GM12892 (cell line): ENCODE data around the gene ALKBH4. TPM values are rescaled to one million over a fixed set of nuclear protein-coding genes. Genes with fewer than 3 reads are reported as not detected.
A peak's percentile ranks its signal among the peaks of the same experiment; 100 is the strongest.
"Not testable (repeated sequence)": the region's sequence is repeated elsewhere in the genome, so short reads cannot be mapped to it uniquely, and the experiment has no call there.

Experiments
- DNase-seq: peaks from one replicate; pipeline ENCODE4 v3.0.0; 2011; ENCODE audit not compliant: insufficient read length
- FAIRE-seq: peaks from 2 replicates; lab custom pipeline; 2011; peaks lifted over from hg19 to GRCh38; lab: Jason Lieb, UNC
- POLR2A ChIP-seq: IDR thresholded peaks from 2 replicates; pipeline ENCODE4 v1.6.1; 2011; ENCODE audit warnings: low read depth, low read length, control low read depth
- POLR2AphosphoS5 ChIP-seq: IDR thresholded peaks from 2 replicates; pipeline ENCODE4 v1.6.1; 2011; ENCODE audit warnings: low read depth, low read length, control low read depth
- TAF1 ChIP-seq: IDR thresholded peaks from 2 replicates; pipeline ENCODE4 v1.6.1; 2011; ENCODE audit warnings: low read depth, mild to moderate bottlenecking, control low read depth, low read length, borderline replicate concordance
- polyA plus RNA-seq: library from polyadenylated mRNA; unstranded; fragments of >200 nt; gene quantifications from one replicate; pipeline ENCODE4 v1.2.1, GENCODE V29; 2012; ENCODE audit warnings: missing spikeins, inconsistent platforms; ENCODE audit not compliant: missing spikeins

Gene ALKBH4, protein sequence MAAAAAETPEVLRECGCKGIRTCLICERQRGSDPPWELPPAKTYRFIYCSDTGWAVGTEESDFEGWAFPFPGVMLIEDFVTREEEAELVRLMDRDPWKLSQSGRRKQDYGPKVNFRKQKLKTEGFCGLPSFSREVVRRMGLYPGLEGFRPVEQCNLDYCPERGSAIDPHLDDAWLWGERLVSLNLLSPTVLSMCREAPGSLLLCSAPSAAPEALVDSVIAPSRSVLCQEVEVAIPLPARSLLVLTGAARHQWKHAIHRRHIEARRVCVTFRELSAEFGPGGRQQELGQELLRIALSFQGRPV
- 3.7 TPM for polyA plus RNA-seq

DNA sequence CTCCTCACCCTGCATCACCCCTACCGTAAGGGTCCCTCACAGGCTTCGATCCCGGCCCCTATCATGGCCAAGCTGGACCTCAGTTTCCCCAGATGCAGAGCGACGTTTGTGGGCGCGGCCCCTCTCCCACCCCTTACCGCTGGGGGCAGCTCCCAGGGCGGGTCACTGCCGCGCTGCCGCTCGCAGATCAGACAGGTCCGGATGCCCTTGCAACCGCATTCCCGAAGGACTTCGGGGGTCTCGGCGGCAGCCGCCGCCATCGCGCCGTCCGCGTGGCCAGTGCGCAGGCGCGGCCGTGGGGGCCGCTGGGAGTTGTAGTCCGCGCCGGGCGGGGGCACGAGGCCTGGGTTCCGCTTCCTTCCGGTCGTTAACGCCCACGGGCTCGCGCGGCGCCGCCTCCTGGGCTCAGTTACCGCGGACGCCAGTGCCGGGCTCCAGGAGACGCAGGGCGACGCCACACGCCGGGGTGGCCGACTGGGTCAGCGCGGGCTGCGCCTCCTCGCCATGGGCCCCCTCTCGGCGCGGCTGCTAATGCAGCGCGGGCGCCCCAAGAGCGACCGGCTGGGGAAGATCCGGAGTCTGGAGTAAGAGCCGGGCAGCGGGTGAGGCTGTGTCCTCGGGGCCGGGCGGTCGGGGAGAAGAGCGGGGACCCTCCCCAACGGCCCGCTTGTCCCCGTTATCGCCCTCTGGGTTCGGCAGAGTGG, at the start of gene ALKBH4, which contains the start of gene LRWD1:
TSS of gene ALKBH4 (minus strand) at position 287 of the 704 bp plus-strand sequence. CDS start at position 260, 27 bp downstream.
TSS of gene LRWD1 (plus strand) at position 408 of the 704 bp plus-strand sequence. CDS start at position 505, 97 bp downstream.
- TF ChIP-seq TAF1, result peak; percentile 67; the same call in 1 of the 2 replicates
- peak; percentile 90 for TF ChIP-seq POLR2A
- peak; percentile 75 for TF ChIP-seq POLR2AphosphoS5
- FAIRE-seq (peak; percentile 99), DNase-seq (peak; percentile 100)

DNA sequence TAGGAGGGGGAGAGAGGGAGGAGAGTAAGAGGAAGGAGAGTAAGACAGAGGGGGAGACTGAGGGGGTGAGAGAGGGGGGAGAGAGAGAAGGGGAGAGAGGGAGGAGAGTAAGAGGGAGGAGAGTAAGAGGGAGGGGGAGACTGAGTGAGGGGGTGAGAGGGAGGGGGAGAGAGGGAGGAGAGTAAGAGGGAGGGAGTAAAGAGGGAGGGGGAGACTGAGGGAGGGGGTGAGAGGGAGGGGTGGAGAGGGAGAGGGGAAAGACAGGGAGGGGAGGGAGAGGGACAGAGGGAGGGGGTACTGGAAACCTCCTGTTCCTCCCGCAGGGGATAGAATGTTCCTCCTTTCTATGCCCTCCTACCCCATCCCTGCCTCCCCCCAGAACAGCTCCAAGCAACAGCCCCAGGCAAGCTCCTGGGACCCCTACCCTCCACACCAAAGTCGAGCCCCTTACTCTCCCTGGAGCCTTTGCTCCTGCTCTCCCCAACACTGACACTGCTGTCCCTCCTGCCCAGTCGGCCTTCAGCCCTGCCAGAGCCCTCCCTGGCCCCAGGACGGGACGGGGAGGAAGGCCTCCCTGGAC, 48.1 kb upstream of the ALKBH4 start:
- peak; percentile 13 for DNase-seq
- FAIRE-seq, result not testable (repeated sequence)

DNA sequence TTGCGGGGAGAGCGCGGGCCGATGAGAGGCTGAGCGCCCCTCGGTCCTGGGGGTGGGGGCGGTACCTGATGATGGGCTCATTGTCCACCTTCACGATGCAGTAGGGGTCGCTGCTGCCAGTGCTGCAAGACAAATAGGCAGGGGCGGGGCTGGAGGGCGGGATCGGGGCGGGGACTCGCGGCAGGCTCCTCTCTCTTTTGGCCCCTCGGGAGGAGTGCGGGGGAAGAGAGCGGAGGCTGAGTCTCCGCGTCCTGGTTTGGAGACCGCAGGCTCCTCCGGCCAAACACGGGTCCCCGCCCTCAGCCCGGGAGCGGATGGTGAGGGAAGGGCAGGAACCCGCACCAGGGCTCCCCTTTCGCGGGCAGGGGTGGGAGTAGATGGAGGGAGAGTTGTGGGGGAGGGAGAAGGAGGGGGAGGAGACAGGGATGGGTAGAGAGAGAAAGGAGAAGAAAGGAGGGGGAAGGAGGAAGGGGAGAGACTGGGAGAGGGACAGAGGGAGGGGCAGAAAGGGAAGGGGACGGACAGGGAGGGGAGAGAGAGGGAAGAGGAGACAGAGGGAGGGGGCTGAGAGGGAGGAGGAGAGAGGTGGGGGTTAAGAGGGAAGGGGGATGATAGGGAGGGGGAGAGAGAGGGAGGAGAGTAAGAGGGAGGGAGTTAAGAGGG, 47.3 kb upstream of the ALKBH4 start:
- peak; percentile 87 for FAIRE-seq
- DNase-seq, result not testable (repeated sequence)

DNA sequence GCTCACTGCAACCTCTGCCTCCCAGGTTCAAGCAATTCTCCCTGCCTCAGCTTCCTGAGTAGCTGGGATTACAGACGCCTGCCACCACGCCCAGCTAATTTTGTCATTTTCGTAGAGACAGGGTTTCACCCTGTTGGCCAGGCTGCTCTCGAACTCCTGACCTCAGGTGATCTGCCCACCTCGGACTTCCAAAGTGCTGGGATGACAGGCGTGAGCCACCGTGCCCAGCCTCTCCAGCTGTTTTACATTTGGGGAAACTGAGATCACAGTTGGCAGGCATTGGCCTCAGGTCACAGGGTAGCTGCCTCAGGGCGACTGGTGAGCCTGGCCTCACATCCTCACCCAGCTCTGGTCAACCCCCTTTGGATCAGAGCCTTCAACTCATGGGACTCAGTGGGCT, 45.9 kb upstream of the ALKBH4 start:
- FAIRE-seq, DNase-seq: not testable (repeated sequence)

DNA sequence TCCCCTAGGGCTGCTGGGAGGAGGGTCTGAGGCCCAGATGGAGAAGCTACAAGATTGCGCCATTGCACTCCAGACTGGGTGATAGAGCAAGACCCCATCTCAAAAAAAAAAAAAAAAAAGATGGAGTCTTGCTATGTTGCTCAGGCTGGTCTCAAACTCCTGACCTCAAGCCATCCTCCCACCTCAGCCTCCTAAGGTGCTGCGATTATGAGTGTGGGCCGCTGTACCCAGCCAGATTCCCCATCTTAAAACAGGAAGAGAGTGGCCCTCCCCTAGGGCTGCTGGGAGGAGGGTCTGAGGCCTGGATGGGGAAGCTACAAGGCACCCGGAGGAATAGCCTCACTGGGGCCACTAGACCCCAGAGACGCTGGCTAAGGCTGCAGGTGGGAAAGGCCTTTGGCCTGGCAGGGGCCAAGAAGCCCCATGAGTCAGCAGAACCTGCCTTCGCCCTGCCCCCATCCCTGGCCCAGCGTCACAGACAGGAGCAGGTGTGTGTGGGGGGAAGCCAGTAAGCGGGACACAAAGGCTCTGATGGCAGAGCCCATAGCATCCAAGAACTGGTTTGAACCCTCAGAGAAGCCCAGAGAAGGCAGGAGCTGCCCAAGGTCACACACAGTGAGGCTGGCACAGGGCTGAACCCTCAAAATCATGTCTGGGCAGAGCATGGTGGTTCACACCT, 42.9 kb upstream of the ALKBH4 start:
- DNase-seq, FAIRE-seq: not testable (repeated sequence)

DNA sequence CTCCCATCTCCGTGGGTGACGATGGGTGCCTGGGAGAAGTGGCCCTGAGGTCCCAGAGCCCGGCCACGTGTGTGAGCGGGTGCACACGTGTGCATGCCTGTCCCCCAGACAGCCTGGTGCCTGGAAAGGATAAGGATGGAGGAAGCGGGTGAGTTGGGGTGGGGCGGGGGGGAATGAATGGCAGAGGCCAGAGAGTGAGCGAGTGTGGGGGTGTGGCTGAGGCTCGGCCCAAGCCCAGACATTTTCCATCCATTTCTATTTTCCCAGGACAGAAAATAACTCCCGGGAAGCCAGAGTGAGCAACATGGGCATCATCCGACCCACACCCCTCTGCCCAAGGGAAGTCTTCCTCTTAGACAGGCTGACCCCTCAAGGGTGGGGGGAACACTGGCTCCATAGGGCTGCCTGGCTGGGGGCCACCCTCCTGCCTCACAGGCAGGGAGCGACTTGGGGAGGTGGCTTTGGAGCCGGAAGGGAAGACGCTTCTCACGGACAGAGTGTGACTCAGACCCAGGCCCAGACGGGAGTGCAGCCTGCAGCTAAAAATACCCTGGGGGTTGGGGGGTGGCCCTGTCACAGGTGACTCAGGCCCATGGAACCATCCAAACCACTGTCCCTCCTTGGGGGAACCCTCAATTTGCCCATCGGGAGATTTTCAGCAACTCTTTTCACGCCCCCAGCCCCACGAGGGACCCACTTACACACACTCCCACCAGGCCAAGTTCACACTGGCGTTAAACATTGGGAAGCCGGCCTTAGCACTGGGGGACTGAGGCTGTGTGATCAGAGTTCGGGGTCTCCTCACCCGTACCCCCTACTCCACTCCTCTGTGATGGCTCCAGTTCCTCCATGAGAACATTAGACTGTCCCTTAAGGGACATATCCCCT, 40.9 kb upstream of the ALKBH4 start:
- not testable (repeated sequence) for FAIRE-seq

DNA sequence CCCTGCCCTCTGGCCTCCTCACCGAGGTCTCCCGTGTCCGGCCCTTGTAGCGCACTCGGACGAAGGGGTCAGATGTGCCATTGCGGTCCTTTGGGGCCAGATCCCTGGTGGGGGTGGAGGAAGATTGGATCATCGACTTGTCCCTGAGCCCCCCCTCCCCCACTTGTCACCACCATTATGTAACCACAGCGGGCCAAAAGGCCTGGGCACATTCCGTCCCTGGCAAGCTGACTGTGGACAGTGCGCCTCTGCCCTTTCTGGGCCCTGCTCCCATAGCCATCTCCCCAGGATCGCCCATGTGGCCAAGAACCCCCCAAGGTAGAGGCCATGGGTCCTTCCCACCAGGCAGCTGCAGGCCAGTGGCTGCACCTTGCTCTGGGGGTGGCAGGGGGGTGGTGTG, 38.5 kb upstream of the ALKBH4 start:
- DNase-seq, FAIRE-seq: not testable (repeated sequence)

More for the DNA sequence above, 40.9 kb upstream of the ALKBH4 start:
- not testable (repeated sequence) for DNase-seq

DNA sequence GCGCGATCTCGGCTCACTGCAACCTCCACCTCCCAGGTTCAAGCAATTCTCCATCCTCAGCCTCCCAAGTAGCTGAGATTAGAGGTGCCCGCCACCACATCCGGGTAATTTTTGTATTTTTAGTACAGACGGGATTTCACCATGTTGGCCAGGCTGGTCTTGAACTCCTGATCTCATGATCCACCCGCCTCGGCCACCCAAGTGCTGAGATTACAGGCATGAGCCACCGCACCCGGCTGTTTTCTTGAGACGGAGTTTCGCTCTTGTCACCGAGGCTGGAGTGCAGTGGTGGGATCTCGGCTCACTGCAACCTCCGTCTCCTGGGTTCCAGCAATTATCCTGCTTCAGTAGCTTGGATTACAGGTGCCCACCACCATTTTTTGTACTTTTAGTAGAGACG, 33.7 kb upstream of the ALKBH4 start:
- FAIRE-seq, DNase-seq: not testable (repeated sequence)

DNA sequence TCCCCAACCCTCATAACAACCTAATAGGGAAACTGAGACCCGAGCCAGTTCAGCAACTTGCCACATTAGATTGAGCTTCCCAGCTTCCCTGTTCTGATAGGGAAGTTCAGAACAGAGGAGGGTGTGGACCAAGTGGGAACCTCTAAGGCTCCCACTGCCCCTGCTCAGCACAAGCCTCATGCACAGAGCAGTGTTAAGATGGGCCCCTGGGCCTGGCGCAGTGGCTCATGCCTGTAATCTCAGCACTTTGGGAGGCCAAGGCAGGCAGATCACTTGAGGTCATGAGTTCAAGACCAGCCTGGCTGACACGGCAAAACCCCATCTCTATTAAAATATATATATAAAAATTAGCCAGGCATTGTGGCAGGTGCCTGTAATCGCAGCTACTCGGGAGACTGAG, 32.6 kb upstream of the ALKBH4 start:
- FAIRE-seq, DNase-seq: not testable (repeated sequence)

DNA sequence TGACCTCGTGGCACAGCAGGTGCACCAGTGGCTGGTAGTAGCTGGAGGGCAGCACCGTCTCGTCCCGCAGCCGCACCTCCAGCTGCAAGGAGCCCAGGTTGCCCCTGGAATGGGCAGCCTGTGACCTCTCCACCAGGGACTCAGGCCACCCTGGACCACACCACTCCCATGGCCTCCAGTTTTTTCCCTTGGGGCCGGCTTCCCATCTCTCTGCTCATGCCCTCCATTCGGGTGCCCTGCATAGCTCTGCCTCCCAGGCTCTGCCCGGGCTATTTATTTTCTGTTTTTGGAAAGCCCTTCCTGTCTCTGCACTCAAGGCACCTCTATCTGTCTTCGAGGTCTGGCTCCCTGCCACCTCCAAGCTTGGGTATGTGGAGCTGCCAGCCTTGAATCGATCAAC, 32.2 kb upstream of the ALKBH4 start:
- DNase-seq, FAIRE-seq: not testable (repeated sequence)

DNA sequence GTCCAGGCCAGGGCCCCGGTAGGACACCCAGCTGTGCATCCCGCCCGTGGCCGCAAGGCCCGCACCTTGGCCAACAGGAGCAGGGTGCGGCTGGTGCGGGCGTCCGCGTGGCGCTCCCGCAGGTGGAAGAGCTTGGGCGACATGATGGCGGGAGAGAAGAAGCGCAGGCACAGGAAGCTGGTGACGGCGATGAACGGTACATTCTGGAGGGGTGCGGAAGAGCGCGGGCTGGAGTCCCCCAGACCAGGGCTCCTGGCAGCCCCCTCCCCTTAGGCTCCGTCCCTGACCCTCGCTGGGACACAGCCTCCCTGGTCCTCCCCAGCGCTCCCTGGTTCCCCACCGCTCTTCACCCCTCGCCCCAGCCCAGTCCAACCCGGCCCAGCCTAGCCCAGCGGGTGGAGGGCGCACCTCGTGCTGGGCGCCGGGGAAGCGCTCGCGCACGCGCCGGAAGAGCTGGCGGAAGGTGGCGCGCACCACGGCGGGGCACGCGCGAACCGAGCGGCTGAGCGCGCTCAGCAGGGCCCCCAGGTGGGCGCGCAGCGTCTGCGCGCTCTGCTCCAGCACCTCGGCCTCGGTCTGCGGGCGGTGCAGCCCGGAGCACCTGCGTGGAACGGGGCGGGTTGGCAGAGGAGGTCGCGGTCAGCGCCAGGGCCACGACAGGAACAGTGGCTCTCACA, 29.9 kb upstream of the ALKBH4 start:
- DNase-seq, FAIRE-seq: not testable (repeated sequence)

DNA sequence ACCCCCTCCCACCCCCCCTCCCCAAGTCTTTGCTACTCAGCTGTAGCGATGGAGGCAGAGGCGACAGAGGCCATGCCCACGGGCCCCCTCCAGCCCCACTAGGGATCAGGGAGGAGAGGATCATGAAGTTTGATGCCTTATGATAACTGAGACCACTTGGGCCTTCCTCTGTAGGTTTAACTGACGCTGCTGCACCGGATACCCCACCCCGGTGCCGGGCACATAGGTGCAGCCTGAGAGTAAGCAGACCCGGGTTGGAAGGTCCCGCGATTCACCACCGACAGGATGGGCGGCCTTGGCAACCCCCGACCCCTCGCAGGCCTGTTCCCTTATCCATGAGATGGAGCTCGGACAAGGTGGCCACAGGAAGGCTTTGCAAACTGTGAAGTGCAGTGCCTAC, 29.4 kb upstream of the ALKBH4 start:
- DNase-seq, FAIRE-seq: not testable (repeated sequence)

DNA sequence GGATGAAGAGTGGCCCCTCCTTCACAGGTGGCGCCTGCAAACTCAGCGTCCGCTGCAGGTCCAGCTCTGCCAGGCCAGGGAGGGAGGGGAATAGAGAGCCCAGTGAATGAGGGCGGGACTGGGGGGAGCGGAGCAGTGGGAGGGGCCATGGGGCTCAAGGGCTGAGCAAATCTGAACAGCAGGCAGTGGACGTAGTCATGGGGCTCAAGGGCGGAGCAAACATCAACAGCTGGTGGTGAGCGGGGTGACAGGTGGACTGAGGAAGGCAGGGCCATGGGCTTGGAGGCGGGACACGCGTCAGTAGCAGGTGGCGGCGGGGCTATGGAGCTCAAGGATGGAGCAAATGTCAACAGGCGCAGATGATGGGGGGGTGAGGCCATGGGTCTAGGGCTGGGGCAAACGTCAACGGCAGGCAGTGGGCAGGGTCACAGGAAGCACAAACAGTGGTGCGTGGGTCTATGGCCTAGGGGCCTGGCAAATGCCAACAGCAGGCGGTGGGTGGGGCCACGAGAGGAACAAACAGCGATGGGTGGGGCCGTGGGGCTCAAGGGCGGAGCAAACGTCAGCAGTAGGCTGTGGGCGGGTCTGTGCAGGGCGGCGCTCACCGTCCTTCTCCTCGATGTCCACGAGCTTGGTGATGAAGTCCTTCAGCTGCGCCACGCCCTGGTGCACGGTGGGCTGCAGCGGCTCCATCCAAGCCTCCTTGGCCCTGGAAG, 28.7 kb upstream of the ALKBH4 start:
- not testable (repeated sequence) for FAIRE-seq, DNase-seq

DNA sequence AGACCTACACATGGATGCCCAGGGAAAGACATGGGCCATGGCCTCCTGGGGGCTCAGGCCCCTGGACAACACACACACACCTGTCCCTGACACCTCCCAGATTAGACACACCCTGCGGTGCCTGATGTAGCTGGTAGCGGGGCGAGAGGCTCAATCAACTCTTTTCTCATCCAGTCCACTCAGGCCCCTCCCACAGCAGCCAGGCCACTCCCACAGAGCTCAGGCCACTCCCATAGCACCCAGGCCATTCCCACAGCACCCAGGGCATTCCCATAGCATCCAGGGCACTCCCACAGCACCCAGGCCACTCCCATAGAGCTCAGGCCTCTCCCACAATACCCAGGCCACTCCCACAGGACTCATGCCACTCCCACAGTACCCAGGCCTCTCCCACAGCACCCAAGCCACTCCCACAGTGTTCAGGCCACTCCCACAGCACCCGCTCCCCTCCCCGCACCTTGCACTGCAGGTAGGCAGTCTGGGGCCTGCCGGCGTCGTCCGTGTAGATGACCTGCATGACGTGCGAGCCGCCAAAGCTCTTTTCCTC, 25.9 kb upstream of the ALKBH4 start:
- not testable (repeated sequence) for FAIRE-seq, DNase-seq

DNA sequence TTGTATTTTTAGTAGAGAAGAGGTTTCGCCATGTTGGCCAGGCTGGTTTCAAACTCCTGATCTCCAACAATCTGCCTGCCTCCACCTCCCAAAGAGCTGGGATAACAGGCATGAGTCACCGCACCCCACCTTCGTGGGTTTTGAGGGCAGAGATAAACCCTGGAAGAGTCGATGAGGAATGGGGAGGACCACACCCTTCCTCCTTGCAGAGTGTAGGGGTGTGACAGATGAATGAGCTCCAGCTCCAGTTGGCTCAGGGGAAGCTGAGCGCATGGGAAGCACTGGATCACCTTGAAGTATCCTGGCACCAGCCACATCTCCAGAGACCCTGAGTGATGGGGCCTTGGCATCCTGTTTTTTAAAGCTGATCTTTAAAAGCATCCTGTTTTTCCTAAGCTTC, 19.7 kb upstream of the ALKBH4 start:
- DNase-seq, FAIRE-seq: not testable (repeated sequence)

DNA sequence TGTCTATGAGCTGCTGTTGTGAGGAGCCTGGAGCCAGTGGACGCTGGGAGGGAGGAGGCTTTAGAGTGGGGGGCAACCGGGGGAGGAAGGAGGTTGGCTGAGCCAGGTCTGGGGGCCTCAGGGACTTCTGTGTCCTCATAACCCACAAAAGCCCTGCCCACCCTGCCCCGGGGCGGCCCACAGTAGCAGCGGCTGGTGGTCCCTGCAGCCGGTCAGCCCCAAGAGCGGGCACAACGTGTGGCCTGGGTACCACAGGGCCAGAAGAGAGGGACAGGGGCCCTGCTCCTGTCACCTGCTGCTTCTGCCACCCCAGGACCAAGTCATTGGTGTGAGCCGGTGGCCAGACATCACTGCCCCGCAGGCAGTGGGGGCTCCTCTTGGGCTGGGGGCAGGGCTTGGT, 17.3 kb upstream of the ALKBH4 start:
- not testable (repeated sequence) for DNase-seq, FAIRE-seq
